GM12878 (cell line): Measurements from ENCODE around the gene AFG1L. TPM values are rescaled to one million over a fixed set of nuclear protein-coding genes. Genes with fewer than 3 reads are reported as not detected.
A peak's percentile ranks its signal among the peaks of the same experiment; 100 is the strongest.

Experiments used
- ATAC-seq: fragments of 200-7000 bp; cut with Tn5 transposase; 3 replicates; pipeline ENCODE4 v1.9.1; 2020; ENCODE audit warnings: mild to moderate bottlenecking, moderate library complexity
- BruUV-seq: library from RNA; stranded (reverse); fragments of 400-500 nt; replicated peaks from 2 replicates; lab custom pipeline; 2021; lab: Mats Ljungman, UMichigan
- CTCF ChIA-PET: fragments of 300-600 bp; sonication (Branson Sonifier 250); formaldehyde crosslinking; extraction: SDS; loops from one replicate; lab custom pipeline; 2021; ENCODE audit warnings: inconsistent platforms; lab: Yijun Ruan, JAX
- POLR2A ChIA-PET: fragments of 350-600 bp; formaldehyde crosslinking; extraction: SDS; loops from one replicate; lab custom pipeline; 2021; ENCODE audit warnings: inconsistent platforms; lab: Charles Lee
- RAD21 ChIA-PET: fragments of 300-600 bp; sonication (Branson Sonifier 250); formaldehyde crosslinking; loops from one replicate; lab custom pipeline; 2023; ENCODE audit warnings: antibody characterized with exemption; ENCODE audit not compliant: unreplicated experiment; lab: Charles Lee
- SMC1A ChIA-PET: fragments of 300-600 bp; sonication (Branson Sonifier 250); formaldehyde crosslinking; loops from one replicate; lab custom pipeline; 2023; ENCODE audit not compliant: unreplicated experiment, uncharacterized antibody; lab: Charles Lee
- DNase-seq: peaks from one replicate; pipeline ENCODE4 v3.0.0-alpha.2; 2011; ENCODE audit warnings: low read depth, low spot score
- FAIRE-seq: peaks from 3 replicates; lab custom pipeline; 2011; peaks lifted over from hg19 to GRCh38; lab: Jason Lieb, UNC
- H2AFZ ChIP-seq: 2 replicates; pipeline ENCODE4 v1.6.0; 2011; ENCODE audit warnings: low read depth, low read length, control low read depth; ENCODE audit not compliant: control insufficient read depth
- H3K27ac ChIP-seq: 2 replicates; pipeline ENCODE4 v1.5.1; 2011; ENCODE audit warnings: control low read depth; ENCODE audit not compliant: control insufficient read depth, insufficient read depth
- H3K27me3 ChIP-seq, 2 experiments: replicated peaks in 1 of 2; 2 replicates each; pipeline versions ENCODE4 v1.6.0 to v1.6.1; 2011; ENCODE audit warnings: low read length in 1 of 2; ENCODE audit not compliant: control insufficient read depth in 2 of 2, insufficient read depth in 2 of 2
- H3K36me3 ChIP-seq, 2 experiments: 2 replicates each; pipeline ENCODE4 v1.5.1; 2011; ENCODE audit warnings: low read length in 1 of 2; ENCODE audit not compliant: control insufficient read depth in 2 of 2, insufficient read depth in 2 of 2
- H3K4me1 ChIP-seq: 2 replicates; pipeline ENCODE4 v1.6.1; 2011; ENCODE audit warnings: mild to moderate bottlenecking, low read length, moderate library complexity, mixed read lengths; ENCODE audit not compliant: control insufficient read depth, insufficient read depth
- H3K4me2 ChIP-seq: 2 replicates; pipeline ENCODE4 v1.6.0; 2011; ENCODE audit warnings: control low read depth; ENCODE audit not compliant: control insufficient read depth, insufficient read depth
- H3K4me3 ChIP-seq: fragments of 200-600 bp; sonication (generic); 2 replicates; pipeline ENCODE4 v1.5.1; 2016
- H3K79me2 ChIP-seq: 2 replicates; pipeline ENCODE4 v1.6.0; 2011; ENCODE audit warnings: low read length; ENCODE audit not compliant: control insufficient read depth, insufficient read depth
- H3K9ac ChIP-seq: 2 replicates; pipeline ENCODE4 v1.8.0; 2011; ENCODE audit warnings: low read length, control low read depth, mixed read lengths; ENCODE audit not compliant: control insufficient read depth, insufficient read depth
- H3K9me3 ChIP-seq: replicated peaks from 3 replicates; pipeline ENCODE4 v1.5.1; 2011; ENCODE audit warnings: mild to moderate bottlenecking, low read length; ENCODE audit not compliant: control insufficient read depth, insufficient read depth
- H4K20me1 ChIP-seq: 2 replicates; pipeline ENCODE4 v1.6.0; 2011; ENCODE audit not compliant: control insufficient read depth, insufficient read depth
- CBFB ChIP-seq: IDR thresholded peaks from 2 replicates; pipeline ENCODE4 v1.6.1; 2016; ENCODE audit warnings: antibody characterized with exemption, low read depth
- CREM ChIP-seq: IDR thresholded peaks from 2 replicates; pipeline ENCODE4 v1.6.1; 2014; ENCODE audit warnings: antibody characterized with exemption, low read depth
- FOXM1 ChIP-seq: IDR thresholded peaks from 2 replicates; pipeline ENCODE4 v1.6.1; 2012; ENCODE audit warnings: low read depth, mild to moderate bottlenecking, inconsistent platforms, low read length, moderate library complexity
- GABPA ChIP-seq: IDR thresholded peaks from 2 replicates; pipeline ENCODE4 v1.6.1; 2014; ENCODE audit warnings: antibody characterized with exemption, low read depth, mild to moderate bottlenecking, inconsistent platforms
- HSF1 ChIP-seq: fragments of 150-350 bp; IDR thresholded peaks from 2 replicates; pipeline ENCODE4 v1.6.1; 2014; ENCODE audit warnings: mild to moderate bottlenecking, low read depth, low read length
- IRF5 ChIP-seq: fragments of 450-650 bp; IDR thresholded peaks from 2 replicates; pipeline ENCODE4 v1.6.1; 2017; ENCODE audit warnings: borderline replicate concordance
- JUNB ChIP-seq: IDR thresholded peaks from 2 replicates; pipeline ENCODE4 v1.6.1; 2016; ENCODE audit warnings: antibody characterized with exemption, mild to moderate bottlenecking
- MEF2A ChIP-seq: IDR thresholded peaks from 2 replicates; pipeline ENCODE4 v1.6.1; 2011; ENCODE audit warnings: low read depth, mild to moderate bottlenecking, low read length, moderate library complexity; ENCODE audit not compliant: insufficient read depth
- NBN ChIP-seq: fragments of 450-650 bp; IDR thresholded peaks from 2 replicates; pipeline ENCODE4 v1.6.1; 2016
- NFIC ChIP-seq: IDR thresholded peaks from 2 replicates; pipeline ENCODE4 v1.6.1; 2012; ENCODE audit warnings: low read depth, mild to moderate bottlenecking, inconsistent platforms, low read length, moderate library complexity
- NFYB ChIP-seq: IDR thresholded peaks from 2 replicates; pipeline ENCODE4 v1.6.1; 2011; ENCODE audit warnings: low read depth, mild to moderate bottlenecking, low read length, improper control_type of control experiment, moderate library complexity; ENCODE audit not compliant: insufficient read depth
- SKIL ChIP-seq: fragments of 450-650 bp; IDR thresholded peaks from 2 replicates; pipeline ENCODE4 v1.6.1; 2017; ENCODE audit warnings: mild to moderate bottlenecking, low read depth, inconsistent platforms; ENCODE audit not compliant: poor library complexity, severe bottlenecking
- SMARCA5 ChIP-seq: fragments of 450-650 bp; IDR thresholded peaks from 2 replicates; pipeline ENCODE4 v1.6.1; 2017; ENCODE audit warnings: mild to moderate bottlenecking
- TCF3 ChIP-seq: IDR thresholded peaks from 2 replicates; pipeline ENCODE4 v1.6.1; 2012; ENCODE audit warnings: low read depth, mild to moderate bottlenecking, low read length, borderline replicate concordance; ENCODE audit not compliant: insufficient read depth
- USF1 ChIP-seq: IDR thresholded peaks from 2 replicates; pipeline ENCODE4 v1.6.1; 2011; ENCODE audit warnings: borderline replicate concordance, low read depth, mild to moderate bottlenecking, moderate library complexity, mixed read lengths, low read length; ENCODE audit not compliant: insufficient read depth; ENCODE audit errors: extremely low read length
- ZZZ3 ChIP-seq: IDR thresholded peaks from 2 replicates; pipeline ENCODE4 v1.6.1; 2011; ENCODE audit warnings: low read depth; ENCODE audit not compliant: control insufficient read depth, insufficient read length
- WGBS: methylation state at CpG from one replicate; pipeline ENCODE4 v1.1.6; 2016; ENCODE audit warnings: low lambda C conversion rate; ENCODE audit not compliant: insufficient replicate concordance, insufficient coverage; ENCODE audit errors: missing lambda C conversion rate; 5-methylcytosine and 5-hydroxymethylcytosine counted together
- in situ Hi-C: fragments of 300-500 bp; cut with MboI; formaldehyde crosslinking; loops from 9 replicates; pipeline ENCODE4 v1.14.3; 2018; ENCODE audit warnings: mixed read lengths
- intact Hi-C: fragments of 100-400 bp; cut with micrococcal nuclease; formaldehyde crosslinking; loops from one replicate; pipeline ENCODE4 v1.14.2; 2022; ENCODE audit not compliant: unreplicated experiment
- polyA plus RNA-seq, 11 experiments: library from polyadenylated mRNA; depleted of rRNA in 4 of 11; unstranded in 6 of 11; stranded (reverse) in 5 of 11; fragments of >200 nt; fragmentation: Nextera tagmentation in 4 of 11; fragmentation: Illumina TruSeq in 1 of 11; extraction: Ambion mirVana in 4 of 11; extraction: Trizol in 1 of 11; gene quantifications; 1 replicate in 1 of 11; 2 replicates in 10 of 11; pipeline versions ENCODE4 v1.2.1 to v1.2.3, GENCODE V29; 2011 to 2016; ENCODE audit warnings: inconsistent platforms in 2 of 11, missing spikeins in 2 of 11, low read depth in 1 of 11
- total RNA-seq, 4 experiments: library from RNA; depleted of rRNA in 3 of 4; stranded (reverse); fragments of >200 nt in 3 of 4; fragmentation: Illumina TruSeq in 1 of 4; extraction: Trizol in 1 of 4; gene quantifications; 2 replicates each; pipeline versions ENCODE4 v1.2.1 to v1.2.3, GENCODE V29; 2013 to 2021
- TF ChIP-seq, protein P1 (sequence below): IDR thresholded peaks from 2 replicates; pipeline ENCODE4 v1.6.1; 2012; ENCODE audit warnings: low read depth, low read length, improper control_type of control experiment

AFG1L gene
- total and polyA plus RNA-seq, 10 of the 15 experiments (the other 5 are each of a cell fraction or from before 2014, with no cell fraction given) = 2.3 to 9.0 (median 4.3) TPM

- Histone ChIP-seq H3K4me3 (0 out of 2 replicates have a peak overlapping the region, but pooled peaks have one; percentile 18), H3K36me3 (peaks cover 1 to 13% of the 10 kb centered on the region in 2 experiments; a peak in 3 of 4 replicates), H3K27me3 (no peaks in the 10 kb centered on the region), H3K27ac (no peak overlapping the region), H3K4me2 (peak overlapping the region; percentile 46; the same call in 1 of the 2 replicates), H3K79me2 (peaks cover 64% of the 10 kb centered on the region), H4K20me1 (no peaks in the 10 kb centered on the region), H3K4me1 (no peaks in the 10 kb centered on the region), H3K9ac (no peak overlapping the region), H2AFZ (no peak overlapping the region), H3K9me3 (peaks cover 2% of the 10 kb centered on the region; the same call in 2 of the 3 replicates)
- 91% methylated on average over 2 of the region's 2 CpGs for WGBS
- intact Hi-C loops (loop anchor here (5.0 kb wide), 1 partner anchor 241 kb away; no protein-coding TSS in a partner anchor), in situ Hi-C loops (no loop called here)
- ATAC-seq (peak; percentile 13; the same call in 1 of the 3 replicates), FAIRE-seq (peak; percentile 92), DNase-seq (no peak)
- TF ChIP-seq CREM (no peak), NFIC (no peak), MEF2A (no peak), FOXM1 (no peak), HSF1 (no peak), TCF3 (no peak), ZZZ3 (no peak), CBFB (no peak), USF1 (no peak), NBN (no peak), IRF5 (no peak), JUNB (no peak), GABPA (no peak), SKIL (no peak), SMARCA5 (no peak), NFYB (no peak)
- TF ChIP-seq, protein P1, sequence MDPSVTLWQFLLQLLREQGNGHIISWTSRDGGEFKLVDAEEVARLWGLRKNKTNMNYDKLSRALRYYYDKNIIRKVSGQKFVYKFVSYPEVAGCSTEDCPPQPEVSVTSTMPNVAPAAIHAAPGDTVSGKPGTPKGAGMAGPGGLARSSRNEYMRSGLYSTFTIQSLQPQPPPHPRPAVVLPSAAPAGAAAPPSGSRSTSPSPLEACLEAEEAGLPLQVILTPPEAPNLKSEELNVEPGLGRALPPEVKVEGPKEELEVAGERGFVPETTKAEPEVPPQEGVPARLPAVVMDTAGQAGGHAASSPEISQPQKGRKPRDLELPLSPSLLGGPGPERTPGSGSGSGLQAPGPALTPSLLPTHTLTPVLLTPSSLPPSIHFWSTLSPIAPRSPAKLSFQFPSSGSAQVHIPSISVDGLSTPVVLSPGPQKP = no peak
- ChIA-PET CTCF (interaction anchor here (0.5 to 9.7 kb wide), 16 partner anchors 8 to 821 kb away, joined by 3 to 76 read pairs (median 4); no protein-coding TSS in a partner anchor), SMC1A (interaction anchor here (0.6 to 2.9 kb wide), 12 partner anchors 9 to 277 kb away, joined by 3 to 28 read pairs (median 3); partner anchors contain the start of gene SNX3), RAD21 (interaction anchor here (1.3 to 5.2 kb wide), 5 partner anchors 8 to 241 kb away, joined by 3 to 28 read pairs (median 4); partner anchors contain the start of gene SNX3), POLR2A (interaction anchor here (1.1 kb wide), 2 partner anchors 10 to 12 kb away, joined by 3 read pairs; partner anchors contain the start of gene SNX3)
- no TSS peak for BruUV-seq
These were observed 43.6 kb upstream of the AFG1L start for GRCh38 chr6:108251252-108251651.
